OCI-LY3 (cell line): ENCODE measurements around the gene TXN.

Source experiments
- EZH2phosphoT487 ChIP-seq: fragments of 200-600 bp; shearing (Covaris generic); IDR thresholded peaks from 2 replicates; pipeline ENCODE4 v1.6.1; 2018; ENCODE audit warnings: antibody characterized with exemption, mixed run types, low read depth
- TF ChIP-seq, protein P1 (sequence below): fragments of 200-600, 300-600 bp; sonication (generic); IDR thresholded peaks from 2 replicates; pipeline ENCODE4 v1.5.1; 2014; ENCODE audit warnings: antibody characterized with exemption, low read length, low read depth

DNA sequence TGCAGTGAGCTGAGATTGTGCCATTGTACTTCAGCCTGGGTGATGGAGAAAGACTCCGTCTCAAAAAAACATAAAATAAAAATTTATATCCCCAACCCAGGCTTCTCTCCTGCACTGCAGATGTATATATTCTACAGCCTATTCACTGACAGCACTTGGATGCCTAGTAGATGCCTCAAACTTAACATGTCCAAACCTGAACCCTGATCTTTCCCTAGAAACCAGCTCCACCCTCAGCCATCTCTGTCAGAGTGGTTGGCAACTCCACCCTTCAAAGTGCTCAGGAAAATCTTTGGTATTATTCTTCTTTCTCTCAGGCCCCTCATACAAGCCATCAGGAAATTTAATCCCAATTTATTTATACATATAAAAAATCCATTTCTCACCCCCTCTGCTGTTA, 36.9 kb upstream of the TXN start:
- TF ChIP-seq, protein P1, sequence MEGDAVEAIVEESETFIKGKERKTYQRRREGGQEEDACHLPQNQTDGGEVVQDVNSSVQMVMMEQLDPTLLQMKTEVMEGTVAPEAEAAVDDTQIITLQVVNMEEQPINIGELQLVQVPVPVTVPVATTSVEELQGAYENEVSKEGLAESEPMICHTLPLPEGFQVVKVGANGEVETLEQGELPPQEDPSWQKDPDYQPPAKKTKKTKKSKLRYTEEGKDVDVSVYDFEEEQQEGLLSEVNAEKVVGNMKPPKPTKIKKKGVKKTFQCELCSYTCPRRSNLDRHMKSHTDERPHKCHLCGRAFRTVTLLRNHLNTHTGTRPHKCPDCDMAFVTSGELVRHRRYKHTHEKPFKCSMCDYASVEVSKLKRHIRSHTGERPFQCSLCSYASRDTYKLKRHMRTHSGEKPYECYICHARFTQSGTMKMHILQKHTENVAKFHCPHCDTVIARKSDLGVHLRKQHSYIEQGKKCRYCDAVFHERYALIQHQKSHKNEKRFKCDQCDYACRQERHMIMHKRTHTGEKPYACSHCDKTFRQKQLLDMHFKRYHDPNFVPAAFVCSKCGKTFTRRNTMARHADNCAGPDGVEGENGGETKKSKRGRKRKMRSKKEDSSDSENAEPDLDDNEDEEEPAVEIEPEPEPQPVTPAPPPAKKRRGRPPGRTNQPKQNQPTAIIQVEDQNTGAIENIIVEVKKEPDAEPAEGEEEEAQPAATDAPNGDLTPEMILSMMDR = no peak
- TF ChIP-seq EZH2phosphoT487 = no peak
